Lung (tissue), 12 donors: ENCODE results near the gene BRD3OS. TPM values are rescaled to one million over a fixed set of nuclear protein-coding genes. Genes with fewer than 3 reads are reported as not detected.

Experiments used
- ATAC-seq: fragments of 200-7000 bp; cut with Tn5 transposase; one replicate; pipeline ENCODE4 v1.9.1; 2020; ENCODE audit warnings: moderate number of reproducible peaks; ENCODE audit not compliant: insufficient read depth, low FRiP score
- DNase-seq, 3 donors: peaks; one replicate each; pipeline ENCODE4 v3.0.0-alpha.2; 2013 to 2017
- H3K27ac ChIP-seq, 2 donors: one replicate each; pipeline ENCODE4 v1.5.1; 2013; ENCODE audit warnings: mild to moderate bottlenecking in 2 of 2, moderate library complexity in 2 of 2, control low read depth in 1 of 2, inconsistent platforms in 1 of 2, low read depth in 1 of 2, low read length in 1 of 2
- H3K27me3 ChIP-seq, 3 donors: one replicate each; pipeline ENCODE4 v1.5.1; 2013; ENCODE audit warnings: low read length in 2 of 3; ENCODE audit not compliant: control insufficient read depth in 3 of 3, insufficient read depth in 3 of 3
- H3K36me3 ChIP-seq, 4 donors: one replicate each; pipeline ENCODE4 v1.5.1; 2013; ENCODE audit warnings: low read length in 4 of 4, mild to moderate bottlenecking in 1 of 4, moderate library complexity in 1 of 4; ENCODE audit not compliant: control insufficient read depth in 4 of 4, insufficient read depth in 4 of 4
- H3K4me1 ChIP-seq, 5 donors: one replicate each; pipeline ENCODE4 v1.5.1; 2013; ENCODE audit warnings: low read length in 5 of 5, mild to moderate bottlenecking in 2 of 5, moderate library complexity in 1 of 5; ENCODE audit not compliant: control insufficient read depth in 5 of 5, insufficient read depth in 5 of 5
- H3K4me3 ChIP-seq: one replicate; pipeline ENCODE4 v1.5.1; 2013; ENCODE audit warnings: mild to moderate bottlenecking, control low read depth, moderate library complexity
- H3K9ac ChIP-seq, 2 donors: one replicate each; pipeline ENCODE4 v1.5.1; 2013; ENCODE audit warnings: low read length in 2 of 2, control low read depth in 1 of 2; ENCODE audit not compliant: insufficient read depth in 1 of 2
- H3K9me3 ChIP-seq, 4 donors: one replicate each; pipeline ENCODE4 v1.5.1; 2013; ENCODE audit warnings: low read length in 3 of 4, mild to moderate bottlenecking in 1 of 4, moderate library complexity in 1 of 4; ENCODE audit not compliant: control insufficient read depth in 4 of 4, insufficient read depth in 3 of 4
- WGBS, 2 donors: extraction: QIAGEN DNeasy Blood & Tissue Kit; methylation state at CpG; one replicate each; pipeline ENCODE4 v1.1.7; 2013; 5-methylcytosine and 5-hydroxymethylcytosine counted together
- polyA plus RNA-seq, 2 donors: library from polyadenylated mRNA; stranded (reverse); fragments of 200-250 nt; gene quantifications; one replicate each; pipeline ENCODE4 v1.2.1, GENCODE V29; 2013
- total RNA-seq, 2 donors: library from RNA; depleted of rRNA in 1 of 2; stranded (reverse); fragments of >200 nt in 1 of 2; gene quantifications; one replicate each; pipeline ENCODE4 v1.2.1, GENCODE V29; 2014 to 2021
- TF ChIP-seq, protein P1 (sequence below): IDR thresholded peaks from 2 replicates; pipeline ENCODE4 v1.5.1; 2012; ENCODE audit warnings: mild to moderate bottlenecking; ENCODE audit errors: control extremely low read depth, extremely low read depth
- donor health status: control.
- donor health status: control.
- donor health status: Bipolar disorder and iron deficiency.
- donor health status: healthy.
- donor health status: DM: yes; HTN: yes; CAD: no.

Gene BRD3OS
- total and polyA plus RNA-seq, 4 donors = 7.1 to 20.7 (median 14.9) TPM

DNA sequence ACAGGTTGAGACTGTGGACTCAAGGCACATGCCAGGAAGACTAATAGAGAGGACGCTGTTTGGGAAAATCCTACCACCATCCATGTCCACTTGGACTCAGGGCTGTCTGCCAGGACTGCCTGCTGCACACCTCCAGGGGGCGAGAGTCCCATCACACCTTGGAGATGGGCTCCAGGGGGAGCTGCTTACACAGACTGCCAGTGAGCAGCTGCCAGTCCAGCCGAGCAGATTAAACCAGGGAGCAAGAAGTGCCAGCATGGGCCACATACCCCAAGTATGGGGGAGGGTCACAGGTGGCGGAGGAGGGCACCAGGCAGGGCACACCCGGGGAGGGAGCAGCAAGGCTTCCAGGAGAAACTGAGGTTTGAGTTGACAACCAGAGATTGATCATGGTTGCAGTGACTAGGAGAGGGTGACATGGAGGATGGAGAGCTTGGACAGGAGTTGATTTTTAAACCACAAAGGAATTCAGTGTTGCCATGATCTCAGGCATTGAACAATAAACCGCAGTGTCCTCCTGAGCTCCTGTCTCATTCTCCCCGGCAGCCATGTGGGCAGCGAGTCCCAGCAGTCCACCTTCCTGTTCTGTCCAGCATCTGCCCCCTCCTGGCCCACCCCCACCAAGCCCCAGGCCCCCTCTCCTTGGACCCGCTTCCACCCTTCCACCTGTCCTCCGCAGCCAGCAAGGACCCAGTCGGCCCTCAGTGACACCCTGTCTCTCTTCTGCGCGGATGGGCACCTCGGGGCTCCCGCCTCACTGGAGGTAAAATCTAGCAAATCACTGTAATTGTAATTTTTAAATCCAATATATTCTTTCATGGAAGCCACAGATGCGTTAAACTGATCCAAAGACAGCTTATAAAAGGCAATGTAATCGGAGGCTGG, 30.0 kb upstream of the BRD3OS start:
- DNase-seq (no peak), ATAC-seq (no peak)
- H3K27ac ChIP-seq = no peak overlapping the region
- no peaks in the 10 kb centered on the region for H3K27me3 ChIP-seq
- H3K4me3 ChIP-seq = no peak overlapping the region
- H3K9me3 ChIP-seq = no peaks in the 10 kb centered on the region
- 68 to 79% methylated on average over 17 of the region's 17 CpGs for WGBS, 2 donors
- H3K4me1 ChIP-seq = peaks cover 0 to 34% (median 10%) of the 10 kb centered on the region in 5 donors
- TF ChIP-seq, protein P1, sequence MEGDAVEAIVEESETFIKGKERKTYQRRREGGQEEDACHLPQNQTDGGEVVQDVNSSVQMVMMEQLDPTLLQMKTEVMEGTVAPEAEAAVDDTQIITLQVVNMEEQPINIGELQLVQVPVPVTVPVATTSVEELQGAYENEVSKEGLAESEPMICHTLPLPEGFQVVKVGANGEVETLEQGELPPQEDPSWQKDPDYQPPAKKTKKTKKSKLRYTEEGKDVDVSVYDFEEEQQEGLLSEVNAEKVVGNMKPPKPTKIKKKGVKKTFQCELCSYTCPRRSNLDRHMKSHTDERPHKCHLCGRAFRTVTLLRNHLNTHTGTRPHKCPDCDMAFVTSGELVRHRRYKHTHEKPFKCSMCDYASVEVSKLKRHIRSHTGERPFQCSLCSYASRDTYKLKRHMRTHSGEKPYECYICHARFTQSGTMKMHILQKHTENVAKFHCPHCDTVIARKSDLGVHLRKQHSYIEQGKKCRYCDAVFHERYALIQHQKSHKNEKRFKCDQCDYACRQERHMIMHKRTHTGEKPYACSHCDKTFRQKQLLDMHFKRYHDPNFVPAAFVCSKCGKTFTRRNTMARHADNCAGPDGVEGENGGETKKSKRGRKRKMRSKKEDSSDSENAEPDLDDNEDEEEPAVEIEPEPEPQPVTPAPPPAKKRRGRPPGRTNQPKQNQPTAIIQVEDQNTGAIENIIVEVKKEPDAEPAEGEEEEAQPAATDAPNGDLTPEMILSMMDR = no peak
- H3K36me3 ChIP-seq = no peaks in the 10 kb centered on the region
- no peak overlapping the region for H3K9ac ChIP-seq

DNA sequence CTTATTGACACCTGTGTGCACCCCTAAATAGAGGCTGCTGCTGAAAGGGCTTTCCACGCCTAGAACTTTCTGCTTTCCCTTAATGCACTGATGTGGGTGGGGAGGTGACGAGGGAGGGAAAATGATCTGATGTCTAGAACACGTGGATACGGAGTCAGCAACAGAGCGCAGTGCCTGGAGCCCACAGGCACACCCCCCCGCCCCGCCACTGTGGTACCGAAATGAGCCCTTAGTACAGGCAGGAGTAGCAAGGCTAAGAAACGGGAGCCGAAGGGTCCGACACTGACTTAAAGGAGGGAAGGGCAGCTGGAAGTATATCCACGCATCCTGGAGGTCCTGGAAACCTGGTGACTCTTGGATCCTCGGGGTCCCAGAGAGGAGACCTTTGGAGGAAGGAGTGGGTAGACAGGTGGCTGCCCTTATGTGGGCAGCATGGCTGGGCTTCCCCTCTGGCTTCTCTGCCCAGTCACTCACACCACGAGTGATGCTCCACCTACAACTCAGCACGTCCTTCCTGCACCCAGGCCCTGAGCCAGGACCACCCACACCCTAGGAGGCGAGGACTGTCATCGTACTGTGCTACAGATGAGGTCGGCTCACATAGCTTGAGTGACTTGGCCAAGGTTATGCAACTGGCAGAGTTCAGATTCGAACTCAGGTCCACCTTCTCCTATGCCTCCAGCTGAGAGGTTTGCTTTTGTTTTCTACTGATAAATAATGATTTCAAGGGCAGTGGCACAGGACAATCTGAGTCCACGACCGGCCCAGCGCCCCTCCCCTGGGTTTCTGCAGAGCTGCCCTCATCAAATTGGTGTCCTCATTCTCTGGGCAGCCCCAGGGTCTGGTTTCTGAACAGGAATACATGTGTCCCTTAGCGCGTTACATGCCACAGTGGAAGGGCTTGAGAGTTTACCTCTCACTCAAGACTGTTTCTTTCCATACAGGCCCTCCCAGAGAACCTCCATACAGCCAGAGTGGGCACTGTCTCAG, 28.5 kb upstream of the BRD3OS start:
- WGBS, 2 donors = 62 to 64% methylated on average over 24 of the region's 24 CpGs
- no peak for DNase-seq
- no peaks in the 10 kb centered on the region for H3K9me3 ChIP-seq
- no peaks in the 10 kb centered on the region for H3K36me3 ChIP-seq
- ATAC-seq = no peak
- H3K9ac ChIP-seq = no peak overlapping the region
- H3K4me3 ChIP-seq = no peak overlapping the region
- no peaks in the 10 kb centered on the region for H3K27me3 ChIP-seq
- H3K27ac ChIP-seq = no peak overlapping the region
- TF ChIP-seq, protein P1 = no peak
- H3K4me1 ChIP-seq = peaks cover 0 to 29% (median 5%) of the 10 kb centered on the region in 5 donors

DNA sequence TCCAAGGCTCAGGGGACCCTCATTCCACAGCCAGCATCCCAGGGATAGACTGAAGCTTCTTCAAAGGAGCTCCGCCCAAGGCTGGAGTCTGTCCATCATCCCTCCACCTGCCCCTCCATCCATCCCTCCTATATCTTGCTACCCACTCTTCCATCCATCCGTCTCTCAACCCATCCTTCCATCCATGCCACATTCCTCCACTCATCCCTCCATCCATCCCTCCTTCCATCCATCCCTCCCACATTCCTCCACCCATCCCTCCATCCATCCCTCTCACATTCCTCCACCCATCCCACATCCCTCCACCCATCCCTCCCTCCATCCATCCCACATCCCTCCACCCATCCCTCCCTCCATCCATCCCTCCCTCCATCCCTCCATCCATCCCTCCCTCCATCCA, 27.7 kb upstream of the BRD3OS start:
- ATAC-seq = no peak
- no peak overlapping the region for H3K4me3 ChIP-seq
- peaks cover 0 to 29% (median 5%) of the 10 kb centered on the region in 5 donors for H3K4me1 ChIP-seq
- DNase-seq = no peak
- TF ChIP-seq, protein P1 = no peak
- H3K27ac ChIP-seq = no peak overlapping the region
- no peaks in the 10 kb centered on the region for H3K9me3 ChIP-seq
- WGBS, 2 donors = 83 to 100% methylated on average over 2 of the region's 2 CpGs
- H3K9ac ChIP-seq = no peak overlapping the region
- no peaks in the 10 kb centered on the region for H3K27me3 ChIP-seq
- no peaks in the 10 kb centered on the region for H3K36me3 ChIP-seq
